GM18519 (cell line): Measurements from ENCODE around the gene SNRNP25.
"Not testable (repeated sequence)": the region's sequence is repeated elsewhere in the genome, so short reads cannot be mapped to it uniquely, and the experiment has no call there.

ENCODE experiments used
- ATAC-seq: cut with Tn5 transposase; IDR thresholded peaks from one replicate; pipeline ENCODE4 v1.9.1; 2021; ENCODE audit warnings: mild to moderate bottlenecking, moderate library complexity; ENCODE audit not compliant: unreplicated experiment, low FRiP score

Gene SNRNP25

GRCh38 chr16:41439-42068, 12.1 kb upstream of the SNRNP25 start:
- no peak for ATAC-seq

DNA sequence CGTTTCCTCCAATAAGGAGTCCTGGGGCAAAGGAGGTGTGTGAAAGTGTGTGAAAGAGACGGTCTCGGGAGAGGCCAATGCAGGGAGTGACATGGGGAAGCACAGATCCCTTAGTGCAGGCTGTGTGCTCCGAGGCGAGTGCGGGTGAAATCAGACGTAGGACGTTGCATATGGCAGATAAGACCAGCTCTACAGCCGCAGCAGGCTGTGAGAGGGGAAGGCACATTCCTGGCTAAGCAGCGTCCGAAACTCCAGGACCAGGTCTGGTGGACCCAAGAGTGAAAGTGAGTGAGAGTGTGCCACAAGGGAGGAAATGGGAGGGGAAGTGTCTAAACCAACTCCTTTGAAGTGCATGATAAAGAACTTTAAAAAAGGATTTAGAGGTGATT, 11.6 kb upstream of the SNRNP25 start:
- no peak for ATAC-seq

GRCh38 chr16:42691-43090, 10.9 kb upstream of the SNRNP25 start:
- ATAC-seq = no peak

DNA sequence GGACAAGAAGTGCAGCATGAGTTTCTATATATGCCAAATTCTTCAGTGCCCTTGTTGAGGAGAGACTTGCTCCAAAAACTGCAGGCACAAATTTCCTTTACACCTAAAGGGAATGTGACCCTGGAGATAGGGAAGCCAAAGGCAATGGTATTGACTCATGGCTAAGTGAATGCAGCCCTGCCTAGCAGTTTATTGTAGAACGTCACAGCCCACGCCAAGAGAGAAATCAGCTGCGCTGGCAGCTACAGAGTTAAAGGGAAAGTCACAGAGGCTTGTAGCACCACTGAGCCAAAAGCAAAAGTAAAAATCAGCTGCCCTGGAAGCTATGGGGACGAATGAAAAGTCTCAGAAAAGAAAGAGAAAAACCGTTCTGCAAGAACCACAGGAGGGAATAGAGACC, 10.3 kb upstream of the SNRNP25 start:
- ATAC-seq = no peak

DNA sequence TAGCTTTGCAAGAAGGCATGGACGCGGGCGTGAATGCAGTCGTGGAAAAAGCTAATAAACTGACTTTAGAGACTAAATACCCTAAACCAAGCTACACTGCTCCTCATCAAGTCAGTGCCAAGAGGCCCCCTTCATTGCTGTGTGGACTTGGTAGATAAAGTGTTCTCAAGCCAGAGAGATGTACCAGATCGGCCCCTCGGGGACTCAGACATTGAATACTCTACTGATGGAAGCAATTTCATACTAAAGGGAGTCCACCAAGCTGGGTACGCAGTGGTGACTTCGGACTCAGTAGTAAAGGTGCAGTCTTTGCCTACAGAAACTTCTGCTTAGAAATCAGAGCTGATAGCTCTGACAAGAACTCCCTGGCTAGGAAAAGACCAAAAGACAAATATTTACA, 9.0 kb upstream of the SNRNP25 start:
- ATAC-seq = no peak

DNA sequence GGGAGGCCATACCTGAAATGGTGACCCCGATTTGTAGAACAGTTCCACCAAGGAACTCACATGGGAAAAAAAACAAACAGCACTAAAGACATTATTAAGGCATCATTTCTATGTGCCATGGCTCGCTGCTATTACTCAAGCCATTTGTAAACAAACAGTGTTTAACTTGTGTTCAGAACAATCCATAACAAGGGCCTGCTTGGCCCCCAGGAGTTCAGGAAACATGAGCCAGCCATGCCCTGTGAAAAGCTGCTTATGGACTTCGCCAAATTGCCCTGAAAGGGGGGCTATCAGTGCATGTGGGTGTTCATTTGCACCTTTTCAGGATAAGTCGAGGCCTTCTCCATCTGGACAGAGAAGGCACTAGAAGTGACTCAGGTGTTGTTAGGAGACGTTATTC, 8.2 kb upstream of the SNRNP25 start:
- no peak for ATAC-seq

DNA sequence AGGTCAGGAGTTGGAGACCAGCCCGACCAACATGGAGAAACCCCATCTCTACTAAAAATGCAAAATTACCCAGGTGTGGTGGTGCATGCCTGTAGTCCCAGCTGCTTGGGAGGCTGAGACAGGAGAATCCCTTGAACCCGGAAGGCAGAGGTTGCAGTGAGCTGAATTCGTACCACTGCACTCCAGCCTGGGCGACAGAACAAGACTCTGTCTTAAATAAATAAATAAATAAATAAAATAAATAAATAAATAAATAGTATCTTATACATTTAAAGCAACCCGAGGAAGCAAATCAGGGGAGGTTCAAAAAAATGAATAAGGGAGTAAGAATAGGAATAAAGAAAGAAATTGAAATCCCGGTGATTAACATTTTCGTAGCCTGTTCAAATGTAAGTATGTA, 7.1 kb upstream of the SNRNP25 start:
- ATAC-seq = not testable (repeated sequence)

GRCh38 chr16:47234-47633, 6.4 kb upstream of the SNRNP25 start:
- ATAC-seq = no peak

- ATAC-seq = no peak
These were observed 2.6 kb upstream of the SNRNP25 start for GRCh38 chr16:50769-51591.

DNA sequence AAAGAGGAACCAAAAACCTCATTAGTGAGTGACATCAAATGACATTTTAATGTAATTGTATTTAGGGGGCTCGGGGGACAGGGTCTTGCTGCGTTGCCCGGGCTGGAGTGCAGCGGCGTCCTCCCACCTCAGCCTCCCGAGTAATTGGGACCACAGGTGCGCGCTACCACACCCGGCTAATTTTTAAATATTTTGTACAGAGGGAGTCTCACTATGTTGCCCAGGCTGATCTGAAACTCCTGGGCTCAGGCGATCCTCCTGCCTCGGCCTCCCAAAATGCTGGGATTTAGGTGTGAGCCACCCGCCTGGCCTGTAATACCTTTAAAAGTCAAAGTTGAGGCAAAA, 581 bp downstream of the SNRNP25 start:
- ATAC-seq = no peak

DNA sequence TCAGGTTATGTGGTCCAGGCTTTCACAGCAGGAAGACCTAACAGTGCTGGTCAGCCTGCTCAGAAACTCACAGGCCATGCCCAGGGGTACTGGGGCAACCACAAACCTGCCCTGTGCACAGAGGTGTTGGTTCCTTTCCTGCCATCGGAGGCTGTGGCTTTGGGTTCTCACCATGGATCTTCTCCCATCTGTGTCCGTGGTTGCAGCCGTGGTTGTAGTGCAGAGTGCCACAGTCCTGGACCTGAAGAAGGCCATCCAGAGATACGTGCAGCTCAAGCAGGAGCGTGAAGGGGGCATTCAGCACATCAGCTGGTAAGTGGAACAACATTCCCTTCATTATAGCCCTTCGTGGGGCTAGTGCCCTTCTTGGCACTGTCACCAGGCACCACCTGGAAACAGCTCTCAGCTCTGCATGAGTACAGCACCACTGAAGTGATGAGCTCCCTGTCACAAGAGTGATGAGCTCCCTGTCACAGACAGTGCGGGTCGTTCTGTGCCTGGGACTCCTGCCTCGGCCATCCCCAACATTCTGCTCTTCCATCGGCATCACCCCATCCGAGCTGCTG, 2.0 kb downstream of the SNRNP25 start:
- no peak for ATAC-seq

DNA sequence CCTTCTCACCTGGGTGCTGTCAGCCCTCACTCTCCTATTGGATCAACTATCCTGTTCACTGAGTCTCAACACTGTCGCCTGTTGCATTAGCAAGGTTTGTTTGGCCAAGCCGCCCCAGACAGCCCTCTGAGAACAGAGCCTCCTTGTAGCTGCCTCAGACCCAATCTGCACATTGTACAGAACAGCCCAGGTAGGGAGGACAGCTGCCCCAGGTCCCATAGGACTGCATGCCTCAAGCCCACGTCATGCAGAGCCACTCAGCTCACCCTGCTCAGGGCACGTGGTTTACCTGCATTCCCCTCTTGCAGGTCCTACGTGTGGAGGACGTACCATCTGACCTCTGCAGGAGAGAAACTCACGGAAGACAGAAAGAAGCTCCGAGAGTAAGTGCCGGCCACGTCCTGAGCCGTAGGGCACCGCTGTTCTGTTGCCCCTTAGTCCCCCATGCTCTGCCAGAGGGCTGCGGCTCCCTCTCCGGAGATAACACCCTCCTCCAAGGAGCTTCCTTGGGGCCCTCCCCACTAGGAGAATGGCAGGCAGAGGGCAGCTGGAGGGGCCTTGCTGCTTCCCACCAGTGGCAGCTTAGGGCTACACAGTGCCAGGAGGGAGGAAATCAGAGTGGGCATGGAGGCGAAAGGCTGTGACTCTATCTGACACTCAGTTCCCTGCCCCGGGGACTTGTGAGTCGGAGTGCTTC, 2.8 kb downstream of the SNRNP25 start:
- no peak for ATAC-seq

- no peak for ATAC-seq
These were observed 4.1 kb downstream of the SNRNP25 start for GRCh38 chr16:57711-58110.

DNA sequence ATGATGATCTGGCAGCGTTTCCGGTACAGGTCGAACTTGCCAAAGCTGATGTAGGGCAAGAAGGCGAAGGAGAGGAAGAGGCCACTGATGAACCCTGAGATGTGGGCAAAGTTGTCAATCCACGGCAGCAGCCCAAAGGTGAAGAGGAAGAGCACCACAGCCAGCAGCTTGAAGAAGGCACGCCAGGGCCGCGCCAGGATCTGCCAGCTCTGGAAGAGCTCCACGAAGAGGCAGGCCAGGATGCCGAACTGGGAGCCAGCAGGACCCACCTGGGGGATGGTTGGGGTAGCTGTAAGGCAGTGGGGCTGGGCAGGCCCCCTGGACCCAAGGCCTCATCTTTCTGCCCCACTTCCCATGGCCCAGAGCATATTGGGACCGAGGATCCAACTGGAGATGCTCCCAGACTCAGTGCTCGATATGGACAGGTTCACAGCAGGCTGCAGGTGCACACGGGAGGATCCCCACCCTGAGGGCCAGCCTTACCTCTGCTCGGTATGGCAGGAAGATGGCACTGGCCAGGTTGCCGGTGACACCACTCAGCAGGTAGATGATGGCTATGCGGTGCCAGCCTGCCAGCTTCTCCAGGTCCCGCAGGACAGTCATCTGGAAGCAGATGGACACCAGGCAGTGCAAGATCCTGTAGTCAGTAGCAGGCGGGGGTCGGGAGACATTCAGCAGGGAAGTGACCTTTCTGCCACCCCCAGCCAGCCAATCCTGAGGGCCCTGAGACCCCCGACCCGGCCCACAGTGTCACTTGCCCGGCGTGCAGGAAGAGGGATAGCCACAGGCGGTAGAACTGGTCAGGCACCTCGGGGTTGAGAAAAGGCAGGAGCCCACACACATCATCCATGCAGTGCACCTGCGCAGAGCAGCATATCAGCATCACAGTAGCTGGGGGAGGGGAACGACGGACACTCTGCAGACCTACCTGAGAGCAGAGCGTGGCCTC, 5.1 kb downstream of the SNRNP25 start:
- no peak for ATAC-seq

DNA sequence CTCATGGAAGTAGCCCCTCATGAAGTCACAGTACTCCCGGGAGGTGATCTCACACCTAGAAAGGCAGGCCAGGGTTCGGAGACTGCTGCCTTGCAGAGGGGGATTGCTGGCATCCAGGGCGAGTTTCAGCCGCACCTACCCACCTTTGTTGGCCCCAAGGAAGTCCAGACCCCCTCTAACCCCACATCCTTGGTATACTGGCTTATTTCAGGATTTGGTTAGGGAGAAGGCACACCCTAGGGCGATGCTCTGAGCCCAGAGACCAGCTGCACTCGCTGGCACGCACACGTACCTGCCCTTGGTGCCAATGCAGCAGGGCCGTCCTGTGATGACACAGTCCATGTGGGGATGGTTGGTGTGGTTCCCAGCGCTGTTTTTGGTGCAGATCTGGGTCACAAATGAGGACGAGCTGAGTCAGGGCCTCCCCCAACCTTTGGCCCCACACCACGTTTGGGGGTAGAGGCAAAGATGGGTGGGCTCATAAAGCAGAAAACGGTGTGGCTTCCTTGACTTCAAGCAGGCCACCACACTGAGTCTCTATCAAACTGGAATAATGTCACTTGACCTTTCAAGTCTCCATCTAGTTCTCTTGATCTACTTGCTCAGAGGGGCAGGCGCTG, 5.9 kb downstream of the SNRNP25 start:
- no peak for ATAC-seq

- no peak for ATAC-seq
These were observed 6.5 kb downstream of the SNRNP25 start for GRCh38 chr16:60166-60565.

DNA sequence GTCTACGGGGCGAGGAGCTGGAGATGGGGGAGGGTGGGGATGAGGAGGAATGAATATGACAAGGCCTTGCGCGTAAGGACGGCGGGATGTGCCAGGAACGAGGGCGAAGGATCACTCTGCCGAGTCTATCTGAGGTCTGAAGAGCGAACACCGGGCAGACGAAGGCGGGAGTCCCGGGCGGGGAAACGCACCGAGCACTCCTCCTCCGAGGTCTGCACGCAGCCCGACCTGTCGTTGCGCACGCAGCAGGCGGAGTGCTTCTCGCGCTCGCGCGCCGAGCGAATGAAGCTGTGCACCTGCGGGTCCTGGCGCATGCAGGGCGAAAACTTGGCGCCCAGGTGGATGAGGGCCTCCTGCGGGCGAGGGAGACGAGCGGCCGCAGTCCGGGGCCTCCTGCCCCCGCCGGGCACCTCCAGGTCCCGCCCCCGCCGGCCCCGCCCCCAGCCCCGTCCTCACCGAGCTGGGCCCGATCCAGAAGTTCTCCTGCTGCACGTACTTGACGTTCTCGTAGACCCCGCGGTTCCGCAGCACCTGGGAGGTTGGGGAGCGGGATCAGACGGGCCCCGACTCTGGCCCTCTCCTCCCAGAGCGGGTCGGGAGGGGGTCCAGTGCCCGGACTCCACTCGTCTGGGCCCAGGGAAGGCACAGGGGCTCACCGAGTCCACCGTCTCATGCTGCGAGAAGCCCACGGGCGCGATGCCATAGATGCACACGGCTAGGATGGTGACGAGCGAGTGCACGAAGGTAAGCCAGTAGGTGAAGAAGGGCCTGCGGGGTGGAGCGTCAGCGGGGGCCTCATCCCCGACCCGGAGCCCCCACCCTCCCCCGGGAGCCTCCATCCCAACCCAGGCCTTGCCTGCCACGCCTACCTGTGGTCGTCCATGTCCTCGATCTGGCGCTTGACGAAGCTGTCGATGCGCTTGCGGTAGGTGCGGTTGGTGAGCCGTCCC, 7.6 kb downstream of the SNRNP25 start:
- no peak for ATAC-seq

- no peak for ATAC-seq
These were observed 8.3 kb downstream of the SNRNP25 start for GRCh38 chr16:61879-62281.
